Activated CD8-positive, alpha-beta T cell treated with anti-CD3 and anti-CD28 coated beads for 36 hours (primary cell): ENCODE data around the gene MEGF11. TPM values are rescaled to one million over a fixed set of nuclear protein-coding genes. Genes with fewer than 3 reads are reported as not detected.

Source experiments
- ATAC-seq: fragments of 200-7000 bp; cut with Tn5 transposase; one replicate; pipeline ENCODE4 v1.10.0; 2021; ENCODE audit warnings: mild to moderate bottlenecking, moderate library complexity
- CTCF ChIA-PET: fragments of 350-600 bp; sonication (Branson Sonifier 250); formaldehyde crosslinking; loops from one replicate; lab custom pipeline; 2021; ENCODE audit warnings: antibody characterized with exemption; lab: Charles Lee
- POLR2A ChIA-PET: fragments of 350-600 bp; sonication (Branson Sonifier 250); formaldehyde crosslinking; loops from one replicate; lab custom pipeline; 2021; ENCODE audit warnings: antibody characterized with exemption; lab: Charles Lee
- DNase-seq: peaks from one replicate; pipeline ENCODE4 v3.0.0-alpha.2; 2020
- H3K27ac Mint-ChIP-seq: one replicate; pipeline ENCODE4 v1.8.0; 2021; ENCODE audit warnings: mild to moderate bottlenecking, mixed read lengths
- H3K27me3 Mint-ChIP-seq: one replicate; pipeline ENCODE4 v1.8.0; 2021; ENCODE audit warnings: mixed read lengths
- H3K36me3 Mint-ChIP-seq: one replicate; pipeline ENCODE4 v1.8.0; 2021; ENCODE audit warnings: low read depth, mixed read lengths
- H3K4me1 Mint-ChIP-seq: one replicate; pipeline ENCODE4 v1.8.0; 2021; ENCODE audit warnings: low read depth, mixed read lengths
- H3K4me3 Mint-ChIP-seq: one replicate; pipeline ENCODE4 v1.8.0; 2021; ENCODE audit warnings: mild to moderate bottlenecking, moderate library complexity, mixed read lengths
- H3K9me3 Mint-ChIP-seq: one replicate; pipeline ENCODE4 v1.8.0; 2021; ENCODE audit warnings: mixed read lengths
- CTCF ChIP-seq: fragments of 200-600 bp; IDR thresholded peaks from one replicate; pipeline ENCODE4 v1.8.0; 2022; ENCODE audit warnings: antibody characterized with exemption, mild to moderate bottlenecking
- intact Hi-C: fragments of 100-400 bp; cut with micrococcal nuclease; formaldehyde crosslinking; loops from one replicate; pipeline ENCODE4 v1.10.0; 2022
- total RNA-seq, 2 experiments: library from RNA; stranded (reverse); gene quantifications; one replicate each; pipeline ENCODE4 v1.2.3, GENCODE V29; 2021

The MEGF11 gene
- total RNA-seq, 2 experiments from 2014 or later, result not detected

- Mint-ChIP-seq H3K4me1 (no peaks in the 10 kb centered on the region), H3K27me3 (peaks cover 12% of the 10 kb centered on the region), H3K36me3 (no peaks in the 10 kb centered on the region), H3K4me3 (no peak overlapping the region), H3K9me3 (no peaks in the 10 kb centered on the region), H3K27ac (no peak overlapping the region)
- intact Hi-C loops, result no loop called here
- no peak for TF ChIP-seq CTCF
- ChIA-PET POLR2A (interaction anchor here (0.6 kb wide), 1 partner anchor 1216 kb away, joined by 3 read pairs; no protein-coding TSS in a partner anchor), CTCF (no interaction called here)
- ATAC-seq, result no peak
- DNase-seq, result no peak
Measured at GRCh38 chr15:66111363-66111762, 142.2 kb downstream of the MEGF11 start.

DNA sequence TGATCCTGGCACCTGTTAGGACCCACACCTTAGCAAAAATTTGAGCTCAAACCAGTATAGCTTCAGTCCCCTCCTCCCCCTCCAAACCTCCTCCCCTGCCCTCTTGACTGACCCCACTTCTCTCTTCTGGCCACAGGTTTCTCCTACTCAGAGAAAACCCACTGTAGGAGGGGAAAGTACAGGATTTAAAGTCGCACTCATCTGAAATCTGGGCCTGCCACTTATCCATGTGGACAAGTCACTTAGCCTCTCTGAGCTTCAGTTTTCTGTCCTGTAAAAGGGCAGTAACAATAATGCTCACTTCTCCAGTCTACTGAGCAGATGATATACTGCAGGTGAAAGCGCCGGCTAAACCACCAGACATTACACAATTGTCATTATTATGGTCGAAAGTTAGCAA, 142.7 kb downstream of the MEGF11 start:
- no peaks in the 10 kb centered on the region for H3K4me1 Mint-ChIP-seq
- peaks cover 15% of the 10 kb centered on the region for H3K27me3 Mint-ChIP-seq
- H3K4me3 Mint-ChIP-seq, result no peak overlapping the region
- H3K27ac Mint-ChIP-seq, result no peak overlapping the region
- POLR2A ChIA-PET, result interaction anchor here (0.6 kb wide), 1 partner anchor 1217 kb away, joined by 3 read pairs; no protein-coding TSS in a partner anchor
- ATAC-seq, result no peak
- no peak for DNase-seq
- no peaks in the 10 kb centered on the region for H3K9me3 Mint-ChIP-seq
- H3K36me3 Mint-ChIP-seq, result no peaks in the 10 kb centered on the region
- intact Hi-C loops, result no loop called here
- TF ChIP-seq CTCF, result no peak
- CTCF ChIA-PET, result no interaction called here

DNA sequence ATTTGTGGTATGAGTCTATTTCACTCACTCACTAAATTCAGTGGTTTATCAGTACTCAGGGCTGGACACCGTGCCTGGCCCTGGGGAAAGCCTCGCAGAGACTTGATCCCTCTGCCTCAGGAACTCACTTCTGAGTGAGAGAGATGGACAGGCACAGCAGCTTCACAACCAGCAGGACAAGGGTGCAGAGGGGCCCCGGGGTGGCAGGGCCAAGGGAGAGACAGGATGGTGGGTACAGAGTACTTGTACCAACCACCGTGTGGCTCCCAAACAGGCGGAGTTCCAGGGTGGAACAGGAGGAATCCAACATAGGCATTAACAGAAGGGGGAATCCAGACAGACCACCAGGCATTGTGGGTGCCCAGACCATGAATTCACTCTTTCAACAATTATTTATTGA, 143.7 kb downstream of the MEGF11 start:
- DNase-seq (no peak), ATAC-seq (no peak)
- H3K36me3 Mint-ChIP-seq, result no peaks in the 10 kb centered on the region
- peaks cover 17% of the 10 kb centered on the region for H3K27me3 Mint-ChIP-seq
- H3K4me3 Mint-ChIP-seq, result no peak overlapping the region
- CTCF ChIA-PET, result no interaction called here
- H3K9me3 Mint-ChIP-seq, result no peaks in the 10 kb centered on the region
- intact Hi-C loops, result no loop called here
- POLR2A ChIA-PET, result no interaction called here
- TF ChIP-seq CTCF, result no peak
- no peak overlapping the region for H3K27ac Mint-ChIP-seq
- H3K4me1 Mint-ChIP-seq, result no peaks in the 10 kb centered on the region

DNA sequence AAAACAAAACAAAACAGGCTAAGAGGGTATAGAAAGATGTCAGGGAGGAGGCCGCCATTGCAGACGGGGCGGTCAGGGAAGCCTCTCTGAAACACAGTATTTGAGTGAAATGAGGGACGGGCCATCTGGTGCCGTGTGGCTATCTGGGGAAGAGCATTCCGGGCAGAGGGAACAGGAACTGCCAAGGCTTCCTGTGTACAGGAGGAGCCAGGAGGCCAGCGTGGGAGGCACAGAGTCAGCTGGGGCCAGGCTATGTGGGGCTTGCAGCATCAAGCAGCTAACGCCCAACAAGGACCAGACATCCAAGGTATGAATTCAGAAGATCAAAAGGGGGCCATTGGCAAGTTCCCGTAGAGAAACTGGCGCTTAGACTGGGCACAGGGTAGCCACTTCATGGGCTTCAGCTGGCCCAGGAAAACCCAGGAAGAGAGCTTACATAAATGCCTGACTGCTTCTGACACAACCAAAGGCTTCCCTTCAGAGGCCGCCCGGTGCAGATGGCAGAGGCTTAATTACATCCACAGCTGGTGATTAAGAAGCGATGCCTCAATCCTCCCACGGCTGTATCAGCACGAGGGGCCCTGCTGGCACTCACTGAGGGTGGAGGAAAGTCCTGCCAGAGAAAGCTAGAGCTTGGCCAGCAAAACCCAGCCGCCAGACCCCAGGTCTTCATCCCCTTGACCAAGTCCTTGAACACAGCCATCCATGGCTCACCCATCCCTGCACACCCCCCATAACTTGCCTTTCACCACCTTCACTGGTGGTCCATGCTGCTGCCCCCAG, 144.9 kb downstream of the MEGF11 start:
- ChIA-PET CTCF (no interaction called here), POLR2A (no interaction called here)
- Mint-ChIP-seq H3K9me3 (no peaks in the 10 kb centered on the region), H3K4me3 (no peak overlapping the region), H3K27ac (no peak overlapping the region), H3K27me3 (peaks cover 17% of the 10 kb centered on the region), H3K4me1 (no peaks in the 10 kb centered on the region), H3K36me3 (no peaks in the 10 kb centered on the region)
- no peak for TF ChIP-seq CTCF
- intact Hi-C loops, result no loop called here
- ATAC-seq (no peak), DNase-seq (no peak)

DNA sequence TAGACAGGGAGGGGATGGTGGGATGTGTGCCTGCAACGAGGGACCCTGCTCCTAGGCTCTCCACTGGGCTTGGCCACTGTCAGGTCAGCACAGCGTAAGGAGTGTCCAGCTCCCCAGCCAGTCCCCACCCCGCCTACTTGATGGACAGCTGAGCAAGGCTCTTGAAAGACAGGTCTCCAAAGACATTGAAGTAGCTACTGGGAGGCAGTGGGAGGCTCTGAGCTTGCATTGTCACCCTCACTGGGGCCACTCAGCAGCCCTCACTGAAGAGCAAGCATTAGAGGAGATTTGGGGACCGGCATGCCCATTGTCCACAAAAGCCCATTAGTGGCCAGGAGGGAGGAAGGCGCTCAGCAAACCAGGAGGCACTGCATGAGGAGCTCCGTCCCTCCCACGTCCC, 146.5 kb downstream of the MEGF11 start:
- DNase-seq (no peak), ATAC-seq (no peak)
- TF ChIP-seq CTCF, result no peak
- Mint-ChIP-seq H3K4me3 (no peak overlapping the region), H3K36me3 (no peaks in the 10 kb centered on the region), H3K9me3 (no peaks in the 10 kb centered on the region), H3K27me3 (peaks cover 19% of the 10 kb centered on the region), H3K4me1 (no peaks in the 10 kb centered on the region), H3K27ac (no peak overlapping the region)
- ChIA-PET CTCF (no interaction called here), POLR2A (no interaction called here)
- intact Hi-C loops, result no loop called here
